Measurements from ENCODE around the gene DYRK1A.

Gene DYRK1A

DNA sequence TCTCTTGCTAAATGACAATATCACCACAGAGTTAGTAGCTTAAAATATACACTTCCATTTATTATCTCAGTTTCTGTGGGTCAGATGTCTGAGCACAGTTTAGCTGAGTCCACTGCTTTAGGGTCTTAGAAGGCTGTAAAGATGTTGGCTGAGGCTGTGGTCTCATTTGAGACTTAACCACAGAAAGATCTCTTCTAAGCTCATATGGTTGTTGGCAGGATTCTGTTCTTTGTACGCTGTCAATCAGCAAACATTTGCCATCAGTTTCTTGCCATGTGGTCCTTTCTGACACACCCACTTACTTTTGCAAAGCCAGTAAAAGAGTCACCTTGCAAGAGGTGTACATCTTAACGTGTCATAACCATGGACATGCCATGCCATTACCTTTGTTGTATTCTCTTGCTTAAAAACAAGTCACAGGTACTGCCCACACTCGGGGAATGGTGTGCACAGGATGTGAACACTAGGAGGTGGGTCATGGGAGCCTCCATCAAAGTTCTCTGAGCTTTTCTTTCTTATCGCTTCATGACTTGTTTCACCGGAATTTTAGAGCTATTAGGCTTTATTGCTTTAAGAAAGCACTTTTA, 18.7 kb downstream of the DYRK1A start:
- DNase-seq = no peak

DNA sequence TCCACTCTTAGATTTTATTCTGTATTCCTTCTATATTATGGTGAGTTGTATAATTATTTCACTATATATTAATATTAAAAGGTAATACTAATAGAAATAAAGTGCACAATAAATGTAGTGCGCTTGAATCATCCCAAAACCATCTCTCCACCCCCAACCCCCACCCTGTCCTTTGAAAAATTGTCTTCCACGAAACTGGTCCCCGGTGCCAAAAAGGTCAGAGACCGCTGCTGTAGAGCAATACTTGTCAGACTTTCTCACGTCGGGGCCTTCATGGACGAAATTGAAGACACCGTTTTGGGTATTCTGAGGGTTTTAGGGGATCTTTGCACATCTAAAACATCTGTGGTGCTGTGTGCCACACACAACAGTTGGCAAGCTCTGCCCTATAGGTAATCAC, 19.6 kb downstream of the DYRK1A start:
- no peak for DNase-seq

DNA sequence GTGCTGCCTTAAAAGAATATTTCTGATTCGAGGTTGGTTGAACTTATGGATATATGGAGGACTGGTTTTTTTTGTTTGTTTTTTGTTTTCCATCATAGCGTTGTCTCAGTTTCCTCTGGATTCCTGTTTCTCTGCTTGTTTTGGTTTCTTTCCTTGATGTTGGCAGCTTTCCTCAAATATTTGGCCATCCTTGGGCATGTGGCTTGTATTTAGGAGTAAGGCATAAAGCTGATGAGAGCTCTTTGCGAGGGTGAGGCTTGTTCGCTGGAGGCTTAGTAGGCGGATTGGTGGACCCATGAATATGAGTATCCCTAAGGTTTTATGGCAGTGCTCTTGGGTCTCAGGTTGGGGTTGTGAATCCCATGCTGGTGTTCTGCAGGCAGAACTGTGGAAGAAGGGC, 22.9 kb downstream of the DYRK1A start:
- DNase-seq = no peak

DNA sequence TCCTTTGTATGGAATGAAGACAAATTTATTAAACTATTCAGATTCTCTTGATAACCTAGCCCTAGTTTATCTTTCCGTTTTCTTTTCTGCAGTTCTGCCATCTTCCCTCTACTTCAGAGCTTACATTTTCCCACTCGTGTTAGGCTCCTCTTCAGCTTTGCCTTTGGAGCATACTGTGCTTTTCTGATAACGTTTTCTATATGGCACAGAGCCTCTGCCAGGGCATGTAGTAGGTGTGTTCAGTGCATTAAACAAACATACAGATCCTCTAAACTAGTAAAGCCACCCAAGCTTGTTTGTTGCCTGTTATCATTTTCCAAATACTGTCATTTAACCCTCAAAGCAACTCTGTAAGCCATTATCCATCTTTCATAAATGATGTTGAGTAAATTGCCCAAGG, 25.1 kb downstream of the DYRK1A start:
- no peak for DNase-seq

DNA sequence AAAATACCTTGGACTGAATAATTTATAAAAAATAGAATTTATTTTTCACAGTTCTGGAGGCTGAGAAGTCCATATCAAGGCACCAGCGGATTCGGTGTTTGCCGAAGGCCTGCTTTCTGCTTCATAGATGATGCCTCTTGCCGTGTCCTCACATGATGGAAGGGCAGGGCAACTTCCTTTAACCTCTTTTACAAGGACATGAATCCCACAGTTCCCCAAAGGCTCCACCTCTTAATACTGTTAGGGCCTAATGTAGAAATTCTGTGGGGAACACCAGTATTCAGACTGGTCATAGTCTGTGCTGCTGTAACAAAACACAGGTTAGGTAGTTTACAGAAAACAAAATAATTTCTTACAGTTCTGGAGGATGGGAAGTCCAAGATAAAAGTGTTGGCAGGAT, 25.9 kb downstream of the DYRK1A start:
- DNase-seq = no peak

DNA sequence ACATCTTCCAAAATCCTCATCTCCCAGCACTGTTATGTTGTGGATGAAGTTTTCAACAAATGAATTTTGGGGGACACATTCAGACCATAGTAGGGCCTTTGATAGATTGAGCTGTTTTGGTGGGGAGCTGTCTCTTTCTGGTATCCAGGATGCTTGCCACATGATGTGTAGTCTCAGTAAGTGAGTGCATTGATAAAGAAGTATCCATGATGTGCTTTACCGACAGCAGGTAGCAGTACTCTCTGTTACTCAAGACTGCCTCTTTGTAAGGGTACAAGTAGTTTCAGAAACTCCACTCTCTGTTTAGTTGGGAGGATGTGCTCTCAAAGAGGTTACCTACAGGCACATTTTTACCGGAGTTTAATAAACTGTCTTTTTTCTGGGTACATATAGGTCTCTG, 26.5 kb downstream of the DYRK1A start:
- no peak for DNase-seq

GRCh38 chr21:37393786-37394185, 27.2 kb downstream of the DYRK1A start:
- DNase-seq = no peak

- DNase-seq = no peak
Observed at GRCh38 chr21:37395961-37396360, 29.4 kb downstream of the DYRK1A start.

- DNase-seq = no peak
Observed at GRCh38 chr21:37396855-37397254, 30.3 kb downstream of the DYRK1A start.

GRCh38 chr21:37398697-37399096, 32.1 kb downstream of the DYRK1A start:
- DNase-seq = no peak

- no peak for DNase-seq
Observed at GRCh38 chr21:37402251-37402867, 35.8 kb downstream of the DYRK1A start.

DNA sequence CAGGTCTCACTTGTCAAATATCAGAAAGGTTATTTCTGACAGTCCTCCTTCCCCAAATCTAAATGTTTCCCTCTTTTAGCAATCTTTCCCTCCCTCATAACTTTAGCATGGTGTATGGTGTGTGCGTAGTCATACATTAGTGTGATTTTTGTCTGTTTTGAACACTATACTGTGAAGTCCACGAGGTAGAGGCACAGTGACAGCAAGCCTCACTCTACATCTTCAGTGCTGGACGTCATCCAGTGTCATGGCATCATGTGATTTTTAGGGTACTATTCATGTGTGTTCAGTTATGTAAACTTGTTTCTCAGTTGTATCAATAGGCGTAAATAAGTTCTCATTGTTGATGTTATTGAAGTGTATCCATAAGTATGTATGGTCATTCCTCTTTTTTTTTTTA, 39.1 kb downstream of the DYRK1A start:
- DNase-seq = no peak

- no peak for DNase-seq
Observed at GRCh38 chr21:37407719-37408420, 41.3 kb downstream of the DYRK1A start.

DNA sequence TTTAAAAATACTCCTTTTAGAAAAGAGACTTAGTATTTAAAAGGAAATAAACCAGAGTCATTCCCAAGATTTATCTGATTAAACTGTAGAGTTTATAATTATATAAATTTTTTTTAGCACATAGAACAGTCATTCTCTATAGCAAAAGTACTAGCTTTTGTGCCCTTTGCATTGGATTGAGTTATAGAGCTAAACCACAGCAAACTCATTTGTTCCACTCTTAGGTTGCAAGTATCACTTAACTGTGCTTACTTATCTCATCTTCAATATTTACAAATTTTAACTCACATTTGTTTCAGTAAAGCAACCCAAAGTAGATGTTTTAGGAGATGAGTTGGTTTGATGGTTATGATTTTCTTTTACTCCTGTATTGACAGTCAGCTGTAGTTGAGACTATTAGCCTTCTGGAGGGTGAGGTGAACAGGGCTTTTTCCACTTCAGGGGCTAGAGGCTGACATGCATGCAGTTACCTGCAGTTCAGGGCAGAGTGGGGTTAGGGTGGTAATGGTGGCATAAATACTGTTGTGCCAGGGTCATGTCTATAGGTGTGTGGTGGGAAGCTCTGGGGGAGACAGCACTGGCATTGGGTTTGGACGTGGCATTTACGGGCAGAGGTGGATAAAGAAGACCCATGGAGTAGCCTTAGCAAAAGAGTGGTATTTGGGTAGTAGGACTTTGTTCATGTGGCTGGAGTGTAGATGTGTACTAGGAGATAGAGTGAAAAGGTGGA, 42.1 kb downstream of the DYRK1A start:
- no peak for DNase-seq

DNA sequence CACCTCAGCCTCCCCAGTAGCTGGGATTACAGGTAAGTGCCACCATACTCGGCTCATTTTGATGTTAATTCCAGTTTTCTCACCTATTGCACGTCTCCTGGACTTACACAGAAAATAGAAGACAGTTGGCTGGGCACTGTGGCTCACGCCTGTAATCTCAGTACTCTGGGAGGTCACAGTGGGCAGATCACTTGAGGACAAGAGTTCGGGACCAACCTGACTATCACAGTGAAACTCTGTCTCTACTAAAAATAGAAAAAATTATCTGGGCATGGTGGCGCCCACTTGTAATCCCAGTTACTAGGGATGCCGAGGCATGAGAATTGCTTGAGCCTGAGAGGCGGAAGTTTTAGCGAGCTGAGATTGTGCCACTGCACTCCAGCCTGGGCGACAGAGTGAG, 44.1 kb downstream of the DYRK1A start:
- no peak for DNase-seq

DNA sequence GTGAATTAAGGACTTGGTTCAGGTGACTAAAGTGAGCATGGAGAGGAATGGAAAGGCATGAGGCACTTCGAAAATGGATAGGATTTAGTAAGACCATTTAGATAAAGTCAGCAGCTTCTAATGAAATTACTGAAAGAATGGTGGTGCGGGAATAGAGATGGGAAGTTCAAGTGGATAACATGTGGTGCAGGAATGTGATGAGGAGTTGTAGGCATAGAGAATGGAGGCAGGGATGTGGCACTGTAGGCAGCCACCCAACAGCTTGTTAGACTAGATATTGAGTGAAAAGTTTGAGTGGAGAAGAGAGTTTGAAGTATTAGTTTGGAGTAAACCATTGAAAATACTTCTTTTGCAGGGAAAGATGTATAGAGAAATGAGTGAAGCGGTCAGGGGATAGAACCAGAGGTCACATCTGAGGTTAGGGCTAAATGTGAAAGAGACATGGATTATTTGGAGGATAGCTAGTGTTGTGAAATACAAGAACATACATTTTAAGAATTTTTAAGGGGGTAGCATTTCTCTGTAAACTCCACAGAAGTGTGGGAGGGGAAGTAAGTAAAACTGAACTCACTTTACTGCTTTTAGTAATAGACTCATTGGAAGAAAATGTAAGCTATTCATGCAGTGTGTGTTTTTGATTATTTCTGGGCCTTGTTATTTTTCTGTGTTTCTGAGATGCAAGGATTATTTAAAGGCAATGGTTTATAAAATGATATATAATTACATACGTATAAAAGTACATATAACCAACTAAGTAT, 46.2 kb downstream of the DYRK1A start:
- no peak for DNase-seq

GRCh38 chr21:37413553-37414291, 47.1 kb downstream of the DYRK1A start:
- DNase-seq = no peak

GRCh38 chr21:37414292-37415253, 48.0 kb downstream of the DYRK1A start:
- DNase-seq = no peak

GRCh38 chr21:37415939-37416338, 49.4 kb downstream of the DYRK1A start:
- no peak for DNase-seq

DNA sequence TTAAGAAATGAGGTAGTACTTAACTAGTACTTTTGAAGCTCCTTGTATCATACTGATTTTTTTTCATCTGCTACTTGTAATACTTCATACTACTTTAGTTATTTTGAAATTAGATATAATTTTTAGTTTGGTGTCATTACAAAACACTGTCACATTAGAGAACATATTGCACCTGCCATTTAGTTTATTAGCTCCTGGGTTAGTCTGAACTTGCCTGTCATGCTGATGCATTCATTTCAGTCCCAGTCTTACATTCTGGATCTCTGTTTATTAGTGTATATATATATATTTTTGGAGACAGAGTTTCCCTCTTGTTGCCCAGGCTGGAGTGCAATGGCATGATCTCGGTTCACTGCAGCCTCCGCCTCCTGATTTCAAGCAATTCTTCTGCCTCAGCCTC, 50.3 kb downstream of the DYRK1A start:
- no peak for DNase-seq

- DNase-seq = no peak
Observed at GRCh38 chr21:37419228-37419906, 52.8 kb downstream of the DYRK1A start.
